NCI-H128 (cell line): ENCODE measurements around the gene PRICKLE2.
"Not testable (repeated sequence)": the region's sequence is repeated elsewhere in the genome, so short reads cannot be mapped to it uniquely, and the experiment has no call there.

Source experiments
- DNase-seq: peaks from one replicate; lab custom pipeline; 2025; ENCODE audit not compliant: unreplicated experiment; lab: John Stamatoyannopoulos, UW

Gene PRICKLE2

GRCh38 chr3:64104691-64105111, 120.6 kb downstream of the PRICKLE2 start:
- DNase-seq = no peak

- DNase-seq = no peak
Observed at GRCh38 chr3:64104006-64104405, 121.3 kb downstream of the PRICKLE2 start.

- no peak for DNase-seq
Observed at GRCh38 chr3:64103131-64103530, 122.1 kb downstream of the PRICKLE2 start.

- DNase-seq = no peak
Observed at GRCh38 chr3:64102147-64102546, 123.1 kb downstream of the PRICKLE2 start.

- DNase-seq = no peak
Observed at GRCh38 chr3:64099316-64099715, 126.0 kb downstream of the PRICKLE2 start.

- DNase-seq = no peak
Observed at GRCh38 chr3:64098670-64099069, 126.6 kb downstream of the PRICKLE2 start.

- DNase-seq = no peak
Observed at GRCh38 chr3:64097920-64098319, 127.3 kb downstream of the PRICKLE2 start.

GRCh38 chr3:64095802-64096201, 129.5 kb downstream of the PRICKLE2 start:
- no peak for DNase-seq

- no peak for DNase-seq
Observed at GRCh38 chr3:64094713-64095079, 130.6 kb downstream of the PRICKLE2 start.

GRCh38 chr3:64093825-64094712, 131.2 kb downstream of the PRICKLE2 start:
- DNase-seq = no peak

GRCh38 chr3:64093211-64093610, 132.1 kb downstream of the PRICKLE2 start:
- DNase-seq = no peak

- no peak for DNase-seq
Observed at GRCh38 chr3:64091501-64091900, 133.8 kb downstream of the PRICKLE2 start.

- DNase-seq = not testable (repeated sequence)
Observed at GRCh38 chr3:64089386-64089785, 135.9 kb downstream of the PRICKLE2 start.

- no peak for DNase-seq
Observed at GRCh38 chr3:64088408-64089205, 136.7 kb downstream of the PRICKLE2 start.

- DNase-seq = no peak
Observed at GRCh38 chr3:64086479-64087252, 138.6 kb downstream of the PRICKLE2 start.

GRCh38 chr3:64084640-64085039, 140.6 kb downstream of the PRICKLE2 start:
- no peak for DNase-seq

- no peak for DNase-seq
Observed at GRCh38 chr3:64083575-64083974, 141.7 kb downstream of the PRICKLE2 start.

- no peak for DNase-seq
Observed at GRCh38 chr3:64082961-64083541, 142.2 kb downstream of the PRICKLE2 start.

GRCh38 chr3:64082411-64082810, 142.9 kb downstream of the PRICKLE2 start:
- DNase-seq = no peak

GRCh38 chr3:64081235-64081630, 144.0 kb downstream of the PRICKLE2 start:
- DNase-seq = no peak
